ENCODE data around the gene PINK1. TPM values are rescaled to one million over a fixed set of nuclear protein-coding genes. Genes with fewer than 3 reads are reported as not detected.
"Not testable (repeated sequence)": the region's sequence is repeated elsewhere in the genome, so short reads cannot be mapped to it uniquely, and the experiment has no call there.

PINK1 gene
- total RNA-seq, 5 donors from 2014 or later (not counting 1 experiment from before 2014, with no cell fraction given), result 11.8 to 30.1 (median 26.8) TPM

DNA sequence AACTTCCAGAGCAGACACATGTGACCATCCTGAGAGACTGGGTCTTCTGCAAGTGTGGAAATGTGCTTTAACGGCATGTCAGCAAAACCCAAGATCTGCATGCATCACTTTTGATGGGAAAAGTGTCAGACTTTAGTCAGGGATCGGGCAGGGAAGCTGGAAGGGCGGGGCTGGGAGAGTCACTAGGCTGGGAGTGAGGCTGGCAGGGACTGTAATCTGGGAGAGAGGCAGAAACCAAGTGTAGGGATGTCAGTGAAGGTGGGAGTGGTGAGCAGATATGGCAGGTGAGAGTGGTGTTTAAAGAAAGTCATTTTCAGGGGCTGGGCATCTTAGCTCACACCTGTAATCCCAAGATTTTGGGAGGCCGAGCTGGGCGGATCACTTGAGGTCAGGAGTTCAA is 33.1 kb upstream of the PINK1 start:
- ATAC-seq (replicated peaks in 1 of 4), result no peak
- Histone ChIP-seq H3K4me1 (ENCODE audit: control insufficient read depth in 1 of 2, extremely low read depth in 1 of 2, insufficient read depth in 2 of 2, low read length in 2 of 2) (no peaks in the 10 kb centered on the region), H3K4me3 (ENCODE audit: control insufficient read depth in 1 of 2, extremely low read depth in 1 of 2, low read length in 1 of 2) (no peak overlapping the region), H3K27ac (ENCODE audit: low read length) (no peak overlapping the region), H3K36me3 (ENCODE audit: control insufficient read depth in 2 of 2, extremely low read depth in 1 of 2, insufficient read depth in 1 of 2, low read length in 1 of 2) (no peaks in the 10 kb centered on the region), H3K27me3 (replicated peaks in 1 of 2; ENCODE audit: control insufficient read depth in 2 of 2, extremely low read depth in 1 of 2, insufficient read depth in 2 of 2, low read length in 1 of 2) (peaks cover 0 to 20% of the 10 kb centered on the region in 2 experiments), H3K9me3 (no peaks in the 10 kb centered on the region)
- no peak overlapping the region for H3K4me3 Mint-ChIP-seq
- no peak for DNase-seq
- no peaks in the 10 kb centered on the region for H3K4me1 Mint-ChIP-seq
- ChIA-PET POLR2A (no interaction called here), CTCF (no interaction called here)
- 78% methylated on average over 4 of the region's 5 CpGs for WGBS (ENCODE audit: insufficient coverage)
- H3K27me3 Mint-ChIP-seq, result peaks cover 3% of the 10 kb centered on the region in 2 donors
- no peaks in the 10 kb centered on the region for H3K9me3 Mint-ChIP-seq
- H3K27ac Mint-ChIP-seq, result no peak overlapping the region
- no peaks in the 10 kb centered on the region for H3K36me3 Mint-ChIP-seq

DNA sequence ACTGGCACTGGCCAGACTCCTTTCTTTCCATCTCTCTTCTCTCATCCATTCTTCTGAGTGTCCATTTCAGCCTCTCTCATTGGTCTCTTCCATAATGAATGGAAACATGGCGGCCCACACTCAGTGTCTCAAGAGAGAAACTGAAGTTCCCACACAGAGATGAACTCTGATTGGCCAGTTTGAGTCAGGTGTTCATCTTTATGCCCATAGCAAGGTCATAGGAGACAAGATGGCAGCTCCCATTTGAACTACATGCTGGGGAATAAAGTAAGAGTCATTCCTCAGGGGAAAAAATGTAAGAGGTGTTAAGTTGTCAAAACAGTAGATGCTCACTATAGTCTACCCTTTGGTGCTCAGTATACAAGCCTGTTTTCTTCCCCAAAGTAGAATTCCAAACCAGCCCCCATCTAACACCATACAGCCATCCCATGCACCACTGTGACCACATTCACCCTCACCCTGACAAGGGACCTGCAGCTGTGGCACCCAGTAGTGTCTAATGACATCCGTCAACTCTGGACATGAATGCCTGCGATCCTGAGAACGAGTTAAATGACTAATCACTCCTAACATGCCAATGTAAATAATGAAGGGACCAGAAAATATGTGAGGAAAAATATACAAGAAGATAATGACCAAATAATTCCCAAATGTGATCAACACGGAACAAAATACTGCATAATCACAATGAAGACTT is 32.0 kb upstream of the PINK1 start:
- no peaks in the 10 kb centered on the region for H3K4me1 ChIP-seq (ENCODE audit: control insufficient read depth in 1 of 2, extremely low read depth in 1 of 2, insufficient read depth in 2 of 2, low read length in 2 of 2)
- ATAC-seq (replicated peaks in 1 of 4), result no peak
- no peak overlapping the region for H3K27ac ChIP-seq (ENCODE audit: low read length)
- no peaks in the 10 kb centered on the region for H3K9me3 ChIP-seq
- ChIA-PET CTCF (no interaction called here), POLR2A (no interaction called here)
- Mint-ChIP-seq H3K27me3 (peaks cover 2 to 5% of the 10 kb centered on the region in 2 donors), H3K9me3 (no peaks in the 10 kb centered on the region), H3K4me3 (no peak overlapping the region), H3K36me3 (no peaks in the 10 kb centered on the region), H3K27ac (no peak overlapping the region), H3K4me1 (no peaks in the 10 kb centered on the region)
- H3K27me3 ChIP-seq (replicated peaks in 1 of 2; ENCODE audit: control insufficient read depth in 2 of 2, extremely low read depth in 1 of 2, insufficient read depth in 2 of 2, low read length in 1 of 2), result peaks cover 0 to 14% of the 10 kb centered on the region in 2 experiments
- 78% methylated on average over 1 of the region's 5 CpGs for WGBS (ENCODE audit: insufficient coverage)
- no peak for DNase-seq
- H3K4me3 ChIP-seq (ENCODE audit: control insufficient read depth in 1 of 2, extremely low read depth in 1 of 2, low read length in 1 of 2), result no peak overlapping the region
- H3K36me3 ChIP-seq (ENCODE audit: control insufficient read depth in 2 of 2, extremely low read depth in 1 of 2, insufficient read depth in 1 of 2, low read length in 1 of 2), result no peaks in the 10 kb centered on the region

DNA sequence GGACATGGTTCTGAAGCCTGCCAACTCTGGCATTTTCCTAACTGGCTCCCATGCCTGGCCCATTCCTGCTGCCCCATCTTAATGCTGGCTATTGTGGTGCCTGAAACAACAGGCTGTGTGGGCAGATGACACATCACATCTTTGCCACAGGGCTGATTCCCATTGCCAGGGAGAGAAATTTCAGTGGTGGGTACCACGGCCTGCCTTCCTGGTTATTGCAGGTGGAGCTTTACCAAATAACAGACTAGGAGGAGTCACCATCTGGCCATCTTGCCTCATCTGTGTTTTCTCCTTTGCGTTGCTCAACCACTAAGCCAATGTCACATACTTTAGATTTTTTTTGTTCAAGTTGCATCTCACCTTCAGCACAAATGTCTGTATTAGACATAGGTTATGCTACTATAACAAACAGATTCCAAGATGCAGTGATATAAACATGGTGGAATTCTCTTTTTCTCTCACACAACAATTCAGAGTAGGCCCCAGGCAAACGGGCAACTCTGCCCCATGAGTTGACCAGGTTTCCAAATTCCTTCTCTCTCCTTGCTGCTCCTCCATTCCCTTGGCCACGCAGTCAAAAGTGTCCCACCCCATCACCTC is 30.3 kb upstream of the PINK1 start:
- Histone ChIP-seq H3K9me3 (no peaks in the 10 kb centered on the region), H3K36me3 (ENCODE audit: control insufficient read depth in 2 of 2, extremely low read depth in 1 of 2, insufficient read depth in 1 of 2, low read length in 1 of 2) (no peaks in the 10 kb centered on the region), H3K27ac (ENCODE audit: low read length) (no peak overlapping the region), H3K4me1 (ENCODE audit: control insufficient read depth in 1 of 2, extremely low read depth in 1 of 2, insufficient read depth in 2 of 2, low read length in 2 of 2) (no peaks in the 10 kb centered on the region), H3K4me3 (ENCODE audit: control insufficient read depth in 1 of 2, extremely low read depth in 1 of 2, low read length in 1 of 2) (no peak overlapping the region), H3K27me3 (replicated peaks in 1 of 2; ENCODE audit: control insufficient read depth in 2 of 2, extremely low read depth in 1 of 2, insufficient read depth in 2 of 2, low read length in 1 of 2) (peaks cover 0 to 17% of the 10 kb centered on the region in 2 experiments)
- ChIA-PET POLR2A (no interaction called here), CTCF (no interaction called here)
- ATAC-seq (replicated peaks in 1 of 4) (no peak), DNase-seq (no peak)
- Mint-ChIP-seq H3K4me3 (no peak overlapping the region), H3K9me3 (no peaks in the 10 kb centered on the region), H3K4me1 (no peaks in the 10 kb centered on the region), H3K36me3 (no peaks in the 10 kb centered on the region), H3K27me3 (peaks cover 7 to 11% of the 10 kb centered on the region in 2 donors), H3K27ac (no peak overlapping the region)
- 100% methylated on average over 1 of the region's 4 CpGs for WGBS (ENCODE audit: insufficient coverage)

DNA sequence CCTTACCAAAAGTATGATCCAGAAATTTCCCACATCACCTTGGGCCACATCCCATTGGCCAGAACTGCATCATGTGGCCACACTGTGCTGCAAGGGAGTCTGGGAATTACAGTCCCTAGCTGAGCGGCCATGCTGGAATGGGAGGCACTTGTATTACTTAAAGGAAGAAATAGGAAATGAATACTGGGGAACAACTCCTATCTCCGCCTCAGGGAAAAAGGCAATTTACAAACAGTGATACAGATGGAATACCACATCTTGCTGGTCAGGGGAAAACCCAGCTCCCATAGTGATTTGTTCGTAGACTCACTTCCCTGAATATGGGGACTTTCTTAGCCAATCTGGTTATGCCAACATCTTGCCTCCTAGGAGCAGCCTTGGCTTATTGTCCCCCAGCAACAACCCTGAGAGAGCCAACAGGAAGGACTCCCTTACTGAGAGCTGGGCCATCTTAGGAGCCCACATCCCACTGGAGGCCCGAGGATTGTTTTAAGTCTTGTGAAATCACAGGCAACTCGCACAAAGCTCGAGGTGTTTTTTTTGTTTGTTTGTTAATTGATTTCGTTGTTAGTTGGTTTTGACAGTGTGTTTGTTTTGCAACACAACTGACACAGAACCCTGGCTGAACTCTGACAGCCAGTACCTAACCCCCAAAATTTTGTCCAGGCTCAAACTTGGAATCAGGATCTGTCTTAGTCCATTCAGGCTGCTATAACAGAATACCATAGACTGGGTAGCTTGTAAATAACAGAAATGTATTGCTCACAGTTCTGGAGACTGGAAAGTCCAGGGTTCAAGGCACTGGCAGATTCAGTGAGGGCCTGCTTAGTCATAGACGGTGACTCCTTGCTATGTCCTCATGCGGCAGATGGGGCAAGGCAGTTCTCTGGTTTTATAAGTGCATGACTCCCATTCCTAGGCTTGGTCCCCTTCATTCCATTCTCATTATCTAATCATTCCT is 29.5 kb upstream of the PINK1 start:
- Histone ChIP-seq H3K36me3 (ENCODE audit: control insufficient read depth in 2 of 2, extremely low read depth in 1 of 2, insufficient read depth in 1 of 2, low read length in 1 of 2) (no peaks in the 10 kb centered on the region), H3K27ac (ENCODE audit: low read length) (no peak overlapping the region), H3K4me3 (ENCODE audit: control insufficient read depth in 1 of 2, extremely low read depth in 1 of 2, low read length in 1 of 2) (no peak overlapping the region), H3K27me3 (replicated peaks in 1 of 2; ENCODE audit: control insufficient read depth in 2 of 2, extremely low read depth in 1 of 2, insufficient read depth in 2 of 2, low read length in 1 of 2) (peaks cover 0 to 17% of the 10 kb centered on the region in 2 experiments), H3K9me3 (no peaks in the 10 kb centered on the region), H3K4me1 (ENCODE audit: control insufficient read depth in 1 of 2, extremely low read depth in 1 of 2, insufficient read depth in 2 of 2, low read length in 2 of 2) (no peaks in the 10 kb centered on the region)
- CTCF ChIA-PET, result no interaction called here
- no peaks in the 10 kb centered on the region for H3K9me3 Mint-ChIP-seq
- H3K27me3 Mint-ChIP-seq, result peaks cover 9 to 12% of the 10 kb centered on the region in 2 donors
- no peak overlapping the region for H3K4me3 Mint-ChIP-seq
- ATAC-seq (replicated peaks in 1 of 4) (no peak), DNase-seq (no peak)
- H3K36me3 Mint-ChIP-seq, result no peaks in the 10 kb centered on the region
- no peaks in the 10 kb centered on the region for H3K4me1 Mint-ChIP-seq
- POLR2A ChIA-PET, result no interaction called here
- H3K27ac Mint-ChIP-seq, result no peak overlapping the region
- WGBS (ENCODE audit: insufficient coverage), result 100% methylated on average over 3 of the region's 9 CpGs

DNA sequence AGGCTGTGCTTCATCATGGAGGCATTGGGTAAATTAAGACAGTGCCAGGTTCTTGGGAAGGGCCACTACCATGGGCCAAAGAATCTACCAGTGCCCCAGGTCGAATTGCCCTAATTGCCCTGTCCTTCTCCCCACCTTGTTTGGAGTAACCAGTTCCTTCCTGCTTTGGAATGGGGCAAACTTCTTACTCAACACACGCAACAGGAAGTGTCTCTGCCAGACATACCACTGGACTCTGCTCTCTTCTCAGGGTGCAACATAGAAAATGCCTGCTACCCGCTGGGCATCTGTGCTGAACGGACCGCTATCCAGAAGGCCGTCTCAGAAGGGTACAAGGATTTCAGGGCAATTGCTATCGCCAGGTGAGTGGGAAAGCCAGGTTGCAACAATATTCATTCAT is 28.6 kb upstream of the PINK1 start:
- no peak overlapping the region for H3K27ac ChIP-seq (ENCODE audit: low read length)
- H3K4me3 Mint-ChIP-seq, result no peak overlapping the region

DNA sequence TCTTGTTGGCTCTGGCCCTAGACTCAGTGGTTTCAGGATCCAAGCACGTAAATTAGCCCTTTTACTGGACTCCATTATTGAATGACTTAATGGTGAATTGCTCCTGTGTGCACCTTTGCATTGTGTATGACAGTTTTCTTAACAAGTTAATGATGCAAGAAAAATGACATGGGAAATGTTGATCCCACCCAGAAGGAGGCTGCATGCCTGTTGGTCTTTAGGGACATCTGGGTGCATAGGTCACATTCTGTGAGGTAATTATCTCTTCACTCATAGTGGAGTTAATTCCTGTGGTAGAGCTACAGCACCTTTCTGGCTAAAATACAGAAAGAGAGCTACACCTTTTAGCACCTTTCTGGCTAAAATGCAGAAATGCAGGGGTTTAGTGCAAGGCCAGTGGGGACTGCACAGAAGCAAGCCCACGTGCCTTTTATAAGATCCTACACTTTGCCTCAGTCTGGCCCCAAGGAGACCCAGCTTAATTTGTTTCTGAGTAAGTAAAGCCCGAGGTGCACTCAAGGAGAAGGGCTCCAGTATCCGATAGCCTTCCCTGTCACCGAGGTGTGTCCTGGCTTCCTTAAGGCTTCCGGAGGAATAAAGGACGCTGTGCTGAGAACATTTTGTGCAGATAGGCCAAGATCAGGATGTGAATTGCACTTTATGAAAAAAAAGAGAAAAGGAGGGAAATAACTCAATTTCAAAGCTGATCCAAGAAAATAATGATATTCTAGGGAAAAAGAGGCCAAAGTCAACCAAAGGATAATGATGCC is 26.3 kb upstream of the PINK1 start:
- H3K36me3 ChIP-seq (ENCODE audit: control insufficient read depth in 2 of 2, extremely low read depth in 1 of 2, insufficient read depth in 1 of 2, low read length in 1 of 2); H3K4me3 ChIP-seq (ENCODE audit: control insufficient read depth in 1 of 2, extremely low read depth in 1 of 2, low read length in 1 of 2); POLR2A ChIA-PET; H3K9me3 Mint-ChIP-seq; DNase-seq; H3K4me3 Mint-ChIP-seq; H3K36me3 Mint-ChIP-seq; H3K4me1 Mint-ChIP-seq; H3K27ac ChIP-seq (ENCODE audit: low read length); H3K27ac Mint-ChIP-seq; H3K9me3 ChIP-seq; ATAC-seq (replicated peaks in 1 of 4); CTCF ChIA-PET; H3K4me1 ChIP-seq (ENCODE audit: control insufficient read depth in 1 of 2, extremely low read depth in 1 of 2, insufficient read depth in 2 of 2, low read length in 2 of 2): not testable (repeated sequence)
- no CpG with 5 or more reads among the region's 7 CpGs for WGBS (ENCODE audit: insufficient coverage)
- H3K27me3 Mint-ChIP-seq, result peaks cover 9 to 12% of the 10 kb centered on the region in 2 donors
- peaks cover 0 to 11% of the 10 kb centered on the region in 2 experiments for H3K27me3 ChIP-seq (replicated peaks in 1 of 2; ENCODE audit: control insufficient read depth in 2 of 2, extremely low read depth in 1 of 2, insufficient read depth in 2 of 2, low read length in 1 of 2)

More for the DNA sequence above, 28.6 kb upstream of the PINK1 start:
- no peaks in the 10 kb centered on the region for H3K36me3 Mint-ChIP-seq
- no peak for DNase-seq
- H3K36me3 ChIP-seq (ENCODE audit: control insufficient read depth in 2 of 2, extremely low read depth in 1 of 2, insufficient read depth in 1 of 2, low read length in 1 of 2), result no peaks in the 10 kb centered on the region
- 61% methylated on average over 3 of the region's 7 CpGs for WGBS (ENCODE audit: insufficient coverage)
- no peaks in the 10 kb centered on the region for H3K9me3 Mint-ChIP-seq
- no peaks in the 10 kb centered on the region for H3K4me1 ChIP-seq (ENCODE audit: control insufficient read depth in 1 of 2, extremely low read depth in 1 of 2, insufficient read depth in 2 of 2, low read length in 2 of 2)
- CTCF ChIA-PET, result no interaction called here
- no peak overlapping the region for H3K4me3 ChIP-seq (ENCODE audit: control insufficient read depth in 1 of 2, extremely low read depth in 1 of 2, low read length in 1 of 2)
- no peaks in the 10 kb centered on the region for H3K9me3 ChIP-seq
- H3K27me3 ChIP-seq (replicated peaks in 1 of 2; ENCODE audit: control insufficient read depth in 2 of 2, extremely low read depth in 1 of 2, insufficient read depth in 2 of 2, low read length in 1 of 2), result peaks cover 0 to 14% of the 10 kb centered on the region in 2 experiments
- peaks cover 9 to 12% of the 10 kb centered on the region in 2 donors for H3K27me3 Mint-ChIP-seq
- POLR2A ChIA-PET, result no interaction called here
- no peaks in the 10 kb centered on the region for H3K4me1 Mint-ChIP-seq
- no peak for ATAC-seq (replicated peaks in 1 of 4)
- no peak overlapping the region for H3K27ac Mint-ChIP-seq
